HUES64 (cell line): ENCODE results near the gene HCFC1R1.

Experiments
- H3K27ac ChIP-seq: 2 replicates; pipeline ENCODE4 v1.7.0; 2013; ENCODE audit warnings: low read depth, low read length, inconsistent platforms
- H3K27me3 ChIP-seq: 2 replicates; pipeline ENCODE4 v1.6.1; 2013; ENCODE audit warnings: mild to moderate bottlenecking, low read length; ENCODE audit not compliant: insufficient read depth
- H3K36me3 ChIP-seq: 2 replicates; pipeline ENCODE4 v1.6.1; 2013; ENCODE audit warnings: mild to moderate bottlenecking, low read length; ENCODE audit not compliant: insufficient read depth
- H3K4me1 ChIP-seq: 2 replicates; pipeline ENCODE4 v1.6.1; 2013; ENCODE audit warnings: mild to moderate bottlenecking, low read length, moderate library complexity; ENCODE audit not compliant: insufficient read depth
- H3K4me3 ChIP-seq: 2 replicates; pipeline ENCODE4 v1.5.1; 2013; ENCODE audit warnings: mild to moderate bottlenecking, low read length, moderate library complexity
- H3K9ac ChIP-seq: 2 replicates; pipeline ENCODE4 v1.6.1; 2013; ENCODE audit warnings: mild to moderate bottlenecking, low read depth, low read length
- H3K9me3 ChIP-seq: 2 replicates; pipeline ENCODE4 v1.6.1; 2013; ENCODE audit warnings: low read depth, low read length; ENCODE audit not compliant: insufficient read depth
- WGBS: fragments of 150-250, 120-280 bp; methylation state at CpG from one replicate; pipeline ENCODE4 v1.1.7; 2013; ENCODE audit warnings: missing lambda C conversion rate; 5-methylcytosine and 5-hydroxymethylcytosine counted together

Gene HCFC1R1

GRCh38 chr16:3004781-3005284 is 18.9 kb downstream of the HCFC1R1 start:
- H3K9me3 ChIP-seq = no peaks in the 10 kb centered on the region
- no peaks in the 10 kb centered on the region for H3K27me3 ChIP-seq
- H3K4me3 ChIP-seq = peak overlapping the region; percentile 65
- H3K36me3 ChIP-seq = no peaks in the 10 kb centered on the region
- peaks cover 35% of the 10 kb centered on the region for H3K4me1 ChIP-seq
- peak overlapping the region; percentile 60; the same call in 1 of the 2 replicates for H3K9ac ChIP-seq
- H3K27ac ChIP-seq = peak overlapping the region; percentile 83; the same call in 1 of the 2 replicates
- WGBS = 2% methylated on average over 25 of the region's 25 CpGs

- Histone ChIP-seq H3K9me3 (no peaks in the 10 kb centered on the region), H3K4me1 (peaks cover 30% of the 10 kb centered on the region), H3K27ac (no peak overlapping the region), H3K36me3 (no peaks in the 10 kb centered on the region), H3K9ac (no peak overlapping the region), H3K27me3 (no peaks in the 10 kb centered on the region), H3K4me3 (peak overlapping the region; percentile 29; the same call in 1 of the 2 replicates)
- WGBS = under 1% methylated on average over 67 of the region's 67 CpGs
Observed at GRCh38 chr16:3004319-3004718, 19.4 kb downstream of the HCFC1R1 start.

- peak overlapping the region; percentile 29; the same call in 1 of the 2 replicates for H3K4me3 ChIP-seq
- peaks cover 24% of the 10 kb centered on the region for H3K4me1 ChIP-seq
- no peaks in the 10 kb centered on the region for H3K36me3 ChIP-seq
- H3K27ac ChIP-seq = no peak overlapping the region
- no peaks in the 10 kb centered on the region for H3K27me3 ChIP-seq
- H3K9ac ChIP-seq = no peak overlapping the region
- 10% methylated on average over 58 of the region's 58 CpGs for WGBS
- no peaks in the 10 kb centered on the region for H3K9me3 ChIP-seq
Observed at GRCh38 chr16:3003582-3004270, 20.0 kb downstream of the HCFC1R1 start.

GRCh38 chr16:3001316-3001715 is 22.4 kb downstream of the HCFC1R1 start:
- peaks cover 4% of the 10 kb centered on the region; the same call in 1 of the 2 replicates for H3K4me1 ChIP-seq
- H3K36me3 ChIP-seq = no peaks in the 10 kb centered on the region
- WGBS = 76% methylated on average over 12 of the region's 12 CpGs

GRCh38 chr16:3000540-3000939 is 23.2 kb downstream of the HCFC1R1 start:
- Histone ChIP-seq H3K27ac (no peak overlapping the region), H3K36me3 (no peaks in the 10 kb centered on the region), H3K27me3 (no peaks in the 10 kb centered on the region), H3K4me3 (no peak overlapping the region), H3K9me3 (no peaks in the 10 kb centered on the region), H3K4me1 (no peaks in the 10 kb centered on the region), H3K9ac (no peak overlapping the region)
- WGBS = 90% methylated on average over 4 of the region's 4 CpGs

More at GRCh38 chr16:3001316-3001715, 22.4 kb downstream of the HCFC1R1 start:
- no peak overlapping the region for H3K9ac ChIP-seq
- no peak overlapping the region for H3K4me3 ChIP-seq
- H3K27me3 ChIP-seq = no peaks in the 10 kb centered on the region
- no peaks in the 10 kb centered on the region for H3K9me3 ChIP-seq
- H3K27ac ChIP-seq = no peak overlapping the region

- H3K36me3 ChIP-seq = no peaks in the 10 kb centered on the region
- no peaks in the 10 kb centered on the region for H3K27me3 ChIP-seq
- no peaks in the 10 kb centered on the region for H3K4me1 ChIP-seq
- H3K27ac ChIP-seq = no peak overlapping the region
- H3K4me3 ChIP-seq = no peak overlapping the region
- 92% methylated on average over 6 of the region's 6 CpGs for WGBS
- H3K9ac ChIP-seq = no peak overlapping the region
- H3K9me3 ChIP-seq = no peaks in the 10 kb centered on the region
Observed at GRCh38 chr16:2999929-3000328, 23.8 kb downstream of the HCFC1R1 start.

- Histone ChIP-seq H3K4me1 (no peaks in the 10 kb centered on the region), H3K4me3 (no peak overlapping the region), H3K27ac (no peak overlapping the region), H3K36me3 (no peaks in the 10 kb centered on the region), H3K9me3 (no peaks in the 10 kb centered on the region), H3K9ac (no peak overlapping the region), H3K27me3 (no peaks in the 10 kb centered on the region)
- 86% methylated on average over 13 of the region's 13 CpGs for WGBS
Observed at GRCh38 chr16:2996298-2996697, 27.4 kb downstream of the HCFC1R1 start.

GRCh38 chr16:2992383-2993081 is 31.2 kb downstream of the HCFC1R1 start:
- no peaks in the 10 kb centered on the region for H3K9me3 ChIP-seq
- H3K27ac ChIP-seq = no peak overlapping the region
- H3K9ac ChIP-seq = no peak overlapping the region
- no peak overlapping the region for H3K4me3 ChIP-seq
- no peaks in the 10 kb centered on the region for H3K27me3 ChIP-seq
- peaks cover 16% of the 10 kb centered on the region for H3K4me1 ChIP-seq
- 92% methylated on average over 11 of the region's 14 CpGs for WGBS
- no peaks in the 10 kb centered on the region for H3K36me3 ChIP-seq

GRCh38 chr16:2991566-2992261 is 32.0 kb downstream of the HCFC1R1 start:
- Histone ChIP-seq H3K36me3 (no peaks in the 10 kb centered on the region), H3K9me3 (no peaks in the 10 kb centered on the region), H3K27ac (no peak overlapping the region), H3K27me3 (no peaks in the 10 kb centered on the region), H3K4me3 (no peak overlapping the region), H3K4me1 (peaks cover 16% of the 10 kb centered on the region), H3K9ac (no peak overlapping the region)
- 90% methylated on average over 11 of the region's 12 CpGs for WGBS

- Histone ChIP-seq H3K36me3 (no peaks in the 10 kb centered on the region), H3K9me3 (no peaks in the 10 kb centered on the region), H3K27me3 (no peaks in the 10 kb centered on the region), H3K9ac (no peak overlapping the region), H3K4me3 (no peak overlapping the region), H3K4me1 (peaks cover 16% of the 10 kb centered on the region), H3K27ac (no peak overlapping the region)
- 73% methylated on average over 10 of the region's 10 CpGs for WGBS
Observed at GRCh38 chr16:2990891-2991290, 32.9 kb downstream of the HCFC1R1 start.

- Histone ChIP-seq H3K36me3 (no peaks in the 10 kb centered on the region), H3K9ac (no peak overlapping the region), H3K9me3 (no peaks in the 10 kb centered on the region), H3K27ac (no peak overlapping the region), H3K27me3 (no peaks in the 10 kb centered on the region), H3K4me1 (peaks cover 16% of the 10 kb centered on the region), H3K4me3 (no peak overlapping the region)
- WGBS = 57% methylated on average over 8 of the region's 8 CpGs
Observed at GRCh38 chr16:2988590-2989099, 35.1 kb downstream of the HCFC1R1 start.
